ENCODE data around the gene KDM8. TPM values are rescaled to one million over a fixed set of nuclear protein-coding genes. Genes with fewer than 3 reads are reported as not detected.
A peak's percentile ranks its signal among the peaks of the same experiment; 100 is the strongest.

The KDM8 gene
- total RNA-seq, 2 donors from 2014 or later: 5.2 to 7.1 TPM

DNA sequence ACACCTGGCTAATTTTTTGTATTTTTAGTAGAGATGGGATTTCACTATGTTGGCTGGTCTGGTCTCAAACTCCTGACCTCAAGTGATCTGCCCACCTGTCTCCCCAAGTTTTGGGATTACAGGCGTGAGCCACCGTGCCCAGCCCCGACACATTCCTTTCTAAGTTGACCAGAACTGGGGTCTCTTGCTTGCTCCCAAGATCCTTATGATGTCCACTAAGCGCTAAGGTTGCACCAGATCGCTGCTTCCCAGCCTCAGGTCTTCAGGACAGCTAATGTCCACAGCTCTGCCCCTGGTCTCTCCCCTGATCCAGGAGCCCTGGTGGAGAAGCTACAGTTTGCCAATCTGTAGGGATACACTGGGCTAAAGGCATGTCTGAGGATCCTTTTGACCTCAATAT lies 35.7 kb downstream of the KDM8 start:
- H3K36me3 ChIP-seq: no peaks in the 10 kb centered on the region
- no peak overlapping the region for H3K4me3 ChIP-seq
- no peak overlapping the region for H3K9ac ChIP-seq (ENCODE audit: low read depth in 2 of 2, low read length in 2 of 2)
- intact Hi-C loops (cut with DNase I): loop anchor here (5.0 kb wide), 1 partner anchor 73 kb away; the partner anchor contains the start of gene IL4R
- H3K27me3 ChIP-seq: no peaks in the 10 kb centered on the region
- TF ChIP-seq, protein P1, sequence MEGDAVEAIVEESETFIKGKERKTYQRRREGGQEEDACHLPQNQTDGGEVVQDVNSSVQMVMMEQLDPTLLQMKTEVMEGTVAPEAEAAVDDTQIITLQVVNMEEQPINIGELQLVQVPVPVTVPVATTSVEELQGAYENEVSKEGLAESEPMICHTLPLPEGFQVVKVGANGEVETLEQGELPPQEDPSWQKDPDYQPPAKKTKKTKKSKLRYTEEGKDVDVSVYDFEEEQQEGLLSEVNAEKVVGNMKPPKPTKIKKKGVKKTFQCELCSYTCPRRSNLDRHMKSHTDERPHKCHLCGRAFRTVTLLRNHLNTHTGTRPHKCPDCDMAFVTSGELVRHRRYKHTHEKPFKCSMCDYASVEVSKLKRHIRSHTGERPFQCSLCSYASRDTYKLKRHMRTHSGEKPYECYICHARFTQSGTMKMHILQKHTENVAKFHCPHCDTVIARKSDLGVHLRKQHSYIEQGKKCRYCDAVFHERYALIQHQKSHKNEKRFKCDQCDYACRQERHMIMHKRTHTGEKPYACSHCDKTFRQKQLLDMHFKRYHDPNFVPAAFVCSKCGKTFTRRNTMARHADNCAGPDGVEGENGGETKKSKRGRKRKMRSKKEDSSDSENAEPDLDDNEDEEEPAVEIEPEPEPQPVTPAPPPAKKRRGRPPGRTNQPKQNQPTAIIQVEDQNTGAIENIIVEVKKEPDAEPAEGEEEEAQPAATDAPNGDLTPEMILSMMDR (IDR thresholded peaks at IDR 0.05): no peak
- H3K9me3 ChIP-seq: no peaks in the 10 kb centered on the region
- peak overlapping the region; percentile 71 for H3K27ac ChIP-seq
- peaks cover 30% of the 10 kb centered on the region for H3K4me1 ChIP-seq
- no peak for DNase-seq

DNA sequence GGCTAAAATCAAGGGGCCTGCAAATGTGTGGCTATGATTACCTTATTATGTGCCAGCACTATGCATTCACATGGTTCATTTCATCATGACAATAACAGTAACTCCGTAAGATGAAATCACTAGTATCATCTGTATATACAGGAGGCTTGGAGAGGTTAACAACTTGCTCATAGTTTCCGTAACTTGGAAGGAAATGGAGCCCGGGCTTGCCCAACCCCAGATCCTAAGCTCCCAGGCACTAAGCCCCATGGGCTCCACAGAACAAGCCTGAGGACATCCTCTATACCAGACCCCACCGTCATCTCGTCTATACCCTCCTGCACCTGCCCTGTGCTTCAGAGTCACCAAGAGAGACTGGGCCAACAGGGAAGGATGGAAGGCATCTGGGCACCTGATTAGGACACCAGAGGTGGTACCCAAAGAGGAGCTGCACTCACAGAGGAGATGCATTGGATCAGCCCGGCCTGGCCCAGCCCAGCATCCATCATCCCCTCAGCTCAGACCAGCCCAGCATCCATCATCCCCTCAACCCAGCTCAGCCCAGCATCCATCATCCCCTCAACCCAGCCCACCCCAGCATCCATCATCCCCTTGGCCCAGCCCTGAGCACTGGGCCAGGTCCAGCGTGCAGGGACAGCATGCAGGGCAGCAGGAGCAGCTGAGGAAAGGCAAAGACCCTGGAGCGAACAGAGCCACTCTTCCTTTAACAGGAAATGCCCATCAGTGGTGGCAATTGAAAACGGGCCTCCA lies 36.8 kb downstream of the KDM8 start:
- Histone ChIP-seq H3K36me3 (no peaks in the 10 kb centered on the region), H3K4me3 (no peak overlapping the region), H3K9ac (ENCODE audit: low read depth in 2 of 2, low read length in 2 of 2) (peak overlapping the region; percentile 13 to 51), H3K4me1 (peaks cover 30% of the 10 kb centered on the region), H3K9me3 (no peaks in the 10 kb centered on the region), H3K27me3 (no peaks in the 10 kb centered on the region), H3K27ac (peak overlapping the region; percentile 71)
- TF ChIP-seq, protein P1 (IDR thresholded peaks at IDR 0.05): no peak
- intact Hi-C loops (cut with DNase I): loop anchor here (5.0 to 10.0 kb wide), 2 partner anchors 72 to 215 kb away; partner anchors contain the start of gene IL4R
- DNase-seq: no peak

DNA sequence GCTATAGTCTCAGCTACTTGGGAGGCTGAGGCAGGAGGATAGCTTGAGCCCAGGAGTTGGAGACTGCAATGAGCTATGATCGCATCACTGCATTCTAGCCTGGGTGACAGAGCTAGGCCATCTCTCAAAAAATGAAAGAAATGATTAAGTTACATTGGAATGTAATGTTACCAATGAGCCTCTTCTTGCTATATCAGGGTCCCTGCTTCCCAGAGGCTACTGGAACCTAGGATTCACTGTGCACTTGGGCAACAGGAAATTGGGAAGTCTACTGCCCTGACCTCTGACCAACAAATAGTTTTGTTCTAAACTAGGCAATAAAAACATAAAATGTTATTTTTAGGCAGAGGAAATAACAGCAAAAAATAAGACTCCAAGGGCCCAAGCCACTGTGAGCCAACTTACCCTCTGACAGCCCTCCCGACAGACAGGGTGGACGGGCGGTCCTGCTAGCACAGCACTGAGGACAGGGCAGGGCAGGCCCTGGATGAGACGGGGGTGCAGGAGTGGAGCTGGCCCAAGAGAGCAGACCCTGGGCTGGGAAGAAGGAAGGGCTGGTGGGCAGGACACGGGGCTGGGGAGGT lies 37.7 kb downstream of the KDM8 start:
- intact Hi-C loops (cut with DNase I): loop anchor here (10.0 kb wide), 1 partner anchor 214 kb away; no protein-coding TSS in a partner anchor

DNA sequence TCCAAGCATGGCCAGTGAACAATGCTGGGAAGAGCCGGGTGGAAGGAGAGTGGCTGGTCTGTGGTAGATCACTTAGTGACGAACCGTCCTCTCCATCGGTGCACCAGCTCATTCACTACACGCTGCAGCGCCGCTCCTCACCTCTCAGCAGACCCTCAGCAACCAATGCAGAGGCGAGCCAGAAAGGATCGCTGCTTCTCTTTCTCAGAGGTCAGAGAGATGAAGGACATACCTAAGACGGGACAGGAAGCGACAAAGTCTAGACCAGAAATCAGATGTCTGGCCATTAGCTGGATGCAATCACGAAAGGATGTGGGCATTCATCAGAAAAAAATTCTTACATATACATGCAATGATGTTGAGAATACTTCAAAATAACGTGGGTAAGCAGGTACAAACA lies 38.3 kb downstream of the KDM8 start:
- TF ChIP-seq, protein P1 (IDR thresholded peaks at IDR 0.05): no peak
- H3K27ac ChIP-seq: peak overlapping the region; percentile 68
- no peaks in the 10 kb centered on the region for H3K9me3 ChIP-seq
- intact Hi-C loops (cut with DNase I): loop anchor here (10.0 kb wide), 1 partner anchor 213 kb away; no protein-coding TSS in a partner anchor
- H3K9ac ChIP-seq (ENCODE audit: low read depth in 2 of 2, low read length in 2 of 2): peak overlapping the region; percentile 40 to 70
- no peak overlapping the region for H3K4me3 ChIP-seq
- H3K4me1 ChIP-seq: peaks cover 30% of the 10 kb centered on the region
- no peaks in the 10 kb centered on the region for H3K36me3 ChIP-seq
- no peaks in the 10 kb centered on the region for H3K27me3 ChIP-seq
- DNase-seq: no peak

More for the DNA sequence above, 37.7 kb downstream of the KDM8 start:
- TF ChIP-seq, protein P1 (IDR thresholded peaks at IDR 0.05): no peak
- Histone ChIP-seq H3K4me1 (peaks cover 30% of the 10 kb centered on the region), H3K27ac (peak overlapping the region; percentile 68), H3K9me3 (no peaks in the 10 kb centered on the region), H3K4me3 (no peak overlapping the region), H3K9ac (ENCODE audit: low read depth in 2 of 2, low read length in 2 of 2) (peak overlapping the region; percentile 40 to 70), H3K36me3 (no peaks in the 10 kb centered on the region), H3K27me3 (no peaks in the 10 kb centered on the region)
- DNase-seq: no peak

DNA sequence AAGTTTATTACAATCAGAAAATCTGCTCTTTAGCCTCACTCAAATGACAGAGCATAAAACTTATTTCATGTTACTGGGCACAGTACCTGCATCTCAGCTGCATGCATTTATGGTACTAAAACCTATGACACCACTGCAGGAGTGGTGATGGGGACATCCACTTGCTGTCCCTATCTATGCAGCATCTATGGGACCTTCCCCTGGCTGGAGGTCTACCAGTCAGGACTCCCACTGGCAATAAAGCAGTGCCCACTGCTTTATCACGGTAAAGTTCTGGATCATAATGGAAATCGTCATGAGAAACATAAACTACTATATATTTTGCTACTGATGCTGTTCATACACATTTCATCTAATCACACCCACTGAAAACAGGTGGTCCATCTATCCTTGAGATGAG lies 39.1 kb downstream of the KDM8 start:
- Histone ChIP-seq H3K4me3 (no peak overlapping the region), H3K9ac (ENCODE audit: low read depth in 2 of 2, low read length in 2 of 2) (peak overlapping the region; percentile 26 to 70), H3K36me3 (no peaks in the 10 kb centered on the region), H3K4me1 (peaks cover 30% of the 10 kb centered on the region), H3K9me3 (no peaks in the 10 kb centered on the region), H3K27ac (peak overlapping the region; percentile 68), H3K27me3 (no peaks in the 10 kb centered on the region)
- no peak for DNase-seq
- TF ChIP-seq, protein P1 (IDR thresholded peaks at IDR 0.05): no peak
- intact Hi-C loops (cut with DNase I): loop anchor here (10.0 kb wide), 1 partner anchor 212 kb away; no protein-coding TSS in a partner anchor

Measured in colonic mucosa (tissue), 4 donors.